ENCODE data around the gene LRP1B.

The LRP1B gene

DNA sequence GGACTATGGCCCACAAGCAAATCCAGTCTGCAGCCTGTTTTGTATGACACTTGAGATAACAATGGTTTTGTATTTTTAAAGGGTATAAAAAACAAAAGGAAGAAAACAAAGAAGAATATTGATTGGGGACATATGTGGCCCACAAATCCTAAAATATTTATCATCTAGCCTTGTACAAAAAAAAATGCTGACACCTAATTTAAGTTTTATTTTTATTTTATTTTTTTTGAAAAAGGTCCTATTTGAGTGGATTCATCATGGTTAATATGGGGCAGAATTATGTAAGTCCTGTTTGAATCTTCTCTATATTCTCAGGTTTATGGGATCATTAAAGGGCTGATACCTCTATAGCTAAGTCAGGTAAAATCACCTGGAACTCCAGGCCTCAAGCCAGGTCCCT, 525.7 kb downstream of the LRP1B start:
- Histone ChIP-seq H3K4me1 (ENCODE audit: insufficient read depth, low read length, poor library complexity, severe bottlenecking) (no peaks in the 10 kb centered on the region), H4K20me1 (ENCODE audit: insufficient read depth, low read length, poor library complexity, severe bottlenecking) (no peaks in the 10 kb centered on the region), H3K4me2 (ENCODE audit: low read depth, low read length, poor library complexity, severe bottlenecking) (no peak overlapping the region), H3K9me2 (replicated peaks; ENCODE audit: low read depth, low read length) (no peaks in the 10 kb centered on the region), H2AFZ (ENCODE audit: low read length) (no peak overlapping the region), H3K9ac (ENCODE audit: low read depth, low read length, poor library complexity, severe bottlenecking) (no peak overlapping the region), H3K9me3 (ENCODE audit: insufficient read depth, low read depth, low read length) (no peaks in the 10 kb centered on the region), H3F3A (ENCODE audit: low read depth) (no peaks in the 10 kb centered on the region), H3K4me3 (ENCODE audit: low read length, poor library complexity, severe bottlenecking) (no peak overlapping the region), H3K36me3 (ENCODE audit: insufficient read depth, low read length) (no peaks in the 10 kb centered on the region), H3K79me2 (ENCODE audit: insufficient read depth, low read length) (no peaks in the 10 kb centered on the region), H3K27me3 (ENCODE audit: insufficient read depth, low read length, poor library complexity, severe bottlenecking) (no peaks in the 10 kb centered on the region)
- TF ChIP-seq EZH2phosphoT487 (IDR thresholded peaks at IDR 0.05; ENCODE audit: borderline replicate concordance), result no peak
- TF ChIP-seq, protein P1, sequence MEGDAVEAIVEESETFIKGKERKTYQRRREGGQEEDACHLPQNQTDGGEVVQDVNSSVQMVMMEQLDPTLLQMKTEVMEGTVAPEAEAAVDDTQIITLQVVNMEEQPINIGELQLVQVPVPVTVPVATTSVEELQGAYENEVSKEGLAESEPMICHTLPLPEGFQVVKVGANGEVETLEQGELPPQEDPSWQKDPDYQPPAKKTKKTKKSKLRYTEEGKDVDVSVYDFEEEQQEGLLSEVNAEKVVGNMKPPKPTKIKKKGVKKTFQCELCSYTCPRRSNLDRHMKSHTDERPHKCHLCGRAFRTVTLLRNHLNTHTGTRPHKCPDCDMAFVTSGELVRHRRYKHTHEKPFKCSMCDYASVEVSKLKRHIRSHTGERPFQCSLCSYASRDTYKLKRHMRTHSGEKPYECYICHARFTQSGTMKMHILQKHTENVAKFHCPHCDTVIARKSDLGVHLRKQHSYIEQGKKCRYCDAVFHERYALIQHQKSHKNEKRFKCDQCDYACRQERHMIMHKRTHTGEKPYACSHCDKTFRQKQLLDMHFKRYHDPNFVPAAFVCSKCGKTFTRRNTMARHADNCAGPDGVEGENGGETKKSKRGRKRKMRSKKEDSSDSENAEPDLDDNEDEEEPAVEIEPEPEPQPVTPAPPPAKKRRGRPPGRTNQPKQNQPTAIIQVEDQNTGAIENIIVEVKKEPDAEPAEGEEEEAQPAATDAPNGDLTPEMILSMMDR (conservative IDR thresholded peaks at IDR 0.05; ENCODE audit: low read length), result no peak

DNA sequence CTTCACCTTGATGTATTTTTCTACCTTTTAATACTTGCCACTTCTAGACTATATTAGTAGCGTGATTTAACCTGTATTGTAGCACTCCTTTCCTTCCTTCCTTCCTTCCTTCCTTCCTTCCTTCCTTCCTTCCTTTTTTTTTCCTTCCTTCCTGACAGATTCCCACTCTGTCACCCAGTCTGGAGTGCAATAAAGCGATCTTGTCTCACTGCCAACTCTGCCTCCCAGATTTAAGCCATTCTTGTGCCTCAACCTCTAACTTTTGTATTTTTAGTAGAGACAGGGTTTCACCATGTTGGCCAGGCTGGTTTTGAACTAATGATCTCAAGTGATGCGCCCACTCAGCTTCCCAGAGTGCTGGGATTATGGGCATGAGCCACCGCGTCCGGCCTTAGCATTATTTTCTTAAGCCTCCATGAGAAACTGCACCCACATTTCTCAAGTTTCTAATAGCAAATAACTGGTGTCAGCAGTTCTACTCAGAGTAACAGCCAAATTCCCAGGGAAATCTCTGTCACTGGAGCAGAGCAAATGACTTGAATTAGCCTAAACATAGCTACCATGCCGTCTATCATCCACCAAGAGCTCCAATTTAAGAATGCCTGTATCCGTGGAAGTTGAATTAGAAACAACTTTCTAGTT, 529.2 kb downstream of the LRP1B start:
- no peak overlapping the region for H3K9ac ChIP-seq (ENCODE audit: low read depth, low read length, poor library complexity, severe bottlenecking)
- no peaks in the 10 kb centered on the region for H3F3A ChIP-seq (ENCODE audit: low read depth)
- H3K27me3 ChIP-seq (ENCODE audit: insufficient read depth, low read length, poor library complexity, severe bottlenecking), result no peaks in the 10 kb centered on the region
- H3K9me2 ChIP-seq (replicated peaks; ENCODE audit: low read depth, low read length), result no peaks in the 10 kb centered on the region
- H2AFZ ChIP-seq (ENCODE audit: low read length), result no peak overlapping the region
- no peaks in the 10 kb centered on the region for H3K36me3 ChIP-seq (ENCODE audit: insufficient read depth, low read length)
- no peaks in the 10 kb centered on the region for H3K9me3 ChIP-seq (ENCODE audit: insufficient read depth, low read depth, low read length)
- no peaks in the 10 kb centered on the region for H3K4me1 ChIP-seq (ENCODE audit: insufficient read depth, low read length, poor library complexity, severe bottlenecking)
- TF ChIP-seq, protein P1 (conservative IDR thresholded peaks at IDR 0.05; ENCODE audit: low read length), result no peak
- H4K20me1 ChIP-seq (ENCODE audit: insufficient read depth, low read length, poor library complexity, severe bottlenecking), result no peaks in the 10 kb centered on the region
- H3K4me3 ChIP-seq (ENCODE audit: low read length, poor library complexity, severe bottlenecking), result no peak overlapping the region
- no peaks in the 10 kb centered on the region for H3K79me2 ChIP-seq (ENCODE audit: insufficient read depth, low read length)
- no peak overlapping the region for H3K4me2 ChIP-seq (ENCODE audit: low read depth, low read length, poor library complexity, severe bottlenecking)

DNA sequence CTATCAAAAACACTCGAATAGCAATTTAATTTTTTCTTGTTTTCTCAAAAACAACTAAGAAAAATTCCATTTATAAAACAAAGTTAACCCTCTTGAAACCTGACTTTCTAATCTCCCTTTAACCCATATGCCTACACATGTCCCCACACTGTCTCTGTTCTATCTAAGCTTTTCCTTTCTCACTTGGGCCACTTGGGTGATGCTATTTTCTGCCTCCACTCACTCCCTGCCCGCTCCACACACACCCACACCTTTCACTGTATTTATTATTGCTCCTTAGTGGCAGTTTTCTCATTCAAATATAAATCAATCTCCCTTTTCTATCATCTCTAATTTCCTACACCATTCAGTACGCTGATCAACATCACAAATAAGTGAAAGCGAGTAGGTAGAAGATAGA, 531.1 kb downstream of the LRP1B start:
- Histone ChIP-seq H3K36me3 (ENCODE audit: insufficient read depth, low read length) (no peaks in the 10 kb centered on the region), H2AFZ (ENCODE audit: low read length) (no peak overlapping the region)

More for the DNA sequence above, 531.1 kb downstream of the LRP1B start:
- no peaks in the 10 kb centered on the region for H4K20me1 ChIP-seq (ENCODE audit: insufficient read depth, low read length, poor library complexity, severe bottlenecking)
- no peaks in the 10 kb centered on the region for H3K79me2 ChIP-seq (ENCODE audit: insufficient read depth, low read length)
- TF ChIP-seq EZH2phosphoT487 (IDR thresholded peaks at IDR 0.05; ENCODE audit: borderline replicate concordance), result no peak
- TF ChIP-seq, protein P1 (conservative IDR thresholded peaks at IDR 0.05; ENCODE audit: low read length), result no peak
- no peaks in the 10 kb centered on the region for H3K27me3 ChIP-seq (ENCODE audit: insufficient read depth, low read length, poor library complexity, severe bottlenecking)
- H3K4me1 ChIP-seq (ENCODE audit: insufficient read depth, low read length, poor library complexity, severe bottlenecking), result no peaks in the 10 kb centered on the region
- H3K4me2 ChIP-seq (ENCODE audit: low read depth, low read length, poor library complexity, severe bottlenecking), result no peak overlapping the region
- no peak overlapping the region for H3K4me3 ChIP-seq (ENCODE audit: low read length, poor library complexity, severe bottlenecking)
- no peaks in the 10 kb centered on the region for H3K9me2 ChIP-seq (replicated peaks; ENCODE audit: low read depth, low read length)
- no peak overlapping the region for H3K9ac ChIP-seq (ENCODE audit: low read depth, low read length, poor library complexity, severe bottlenecking)
- H3F3A ChIP-seq (ENCODE audit: low read depth), result no peaks in the 10 kb centered on the region
- no peaks in the 10 kb centered on the region for H3K9me3 ChIP-seq (ENCODE audit: insufficient read depth, low read depth, low read length)
